SU-DHL-6 (cell line): Measurements from ENCODE around the gene LDB3.

ENCODE experiments used
- H2AFZ ChIP-seq: fragments of 200-600 bp; sonication (generic); 2 replicates; pipeline ENCODE4 v1.6.1; 2014; ENCODE audit warnings: low read depth, mild to moderate bottlenecking, moderate library complexity, mixed read lengths, antibody characterized with exemption, low read length; ENCODE audit not compliant: severe bottlenecking
- H3F3A ChIP-seq: fragments of 200-600 bp; shearing (Covaris generic); 2 replicates; pipeline ENCODE4 v1.6.0; 2016; ENCODE audit warnings: antibody characterized with exemption, mild to moderate bottlenecking; ENCODE audit not compliant: insufficient read depth
- H3K27ac ChIP-seq: fragments of 200-600 bp; sonication (generic); 2 replicates; pipeline ENCODE4 v1.5.1; 2016; ENCODE audit warnings: low read depth, mild to moderate bottlenecking, low read length, moderate library complexity, mixed read lengths
- H3K27me3 ChIP-seq: fragments of 200-600 bp; sonication (generic), shearing (Covaris generic); 2 replicates; pipeline ENCODE4 v1.6.0; 2014; ENCODE audit warnings: mild to moderate bottlenecking, low read length
- H3K36me3 ChIP-seq: fragments of 200-600 bp; sonication (generic); 2 replicates; pipeline ENCODE4 v1.6.1; 2014; ENCODE audit warnings: mild to moderate bottlenecking, low read length, mixed read lengths
- H3K4me2 ChIP-seq: fragments of 300-600, 200-600 bp; shearing (Covaris generic), sonication (generic); 2 replicates; pipeline ENCODE4 v1.6.0; 2014; ENCODE audit warnings: low read length, low read depth, mild to moderate bottlenecking; ENCODE audit not compliant: poor library complexity, severe bottlenecking
- H3K4me3 ChIP-seq: fragments of 200-600 bp; sonication (generic); 2 replicates; pipeline ENCODE4 v1.5.1; 2014; ENCODE audit warnings: antibody characterized with exemption, low read length, mild to moderate bottlenecking, mixed read lengths; ENCODE audit not compliant: insufficient read depth, poor library complexity, severe bottlenecking
- H3K79me2 ChIP-seq: fragments of 200-600 bp; sonication (generic); 2 replicates; pipeline ENCODE4 v1.6.1; 2014; ENCODE audit warnings: mild to moderate bottlenecking, low read length, moderate library complexity; ENCODE audit not compliant: insufficient read depth
- H3K9ac ChIP-seq: fragments of 200-600 bp; sonication (generic); 2 replicates; pipeline ENCODE4 v1.7.0; 2014; ENCODE audit warnings: mild to moderate bottlenecking, low read length
- H3K9me2 ChIP-seq: fragments of 200-600 bp; sonication (generic); replicated peaks from 2 replicates; pipeline ENCODE4 v1.6.1; 2014; ENCODE audit warnings: low read length; ENCODE audit not compliant: insufficient read depth
- H3K9me3 ChIP-seq: fragments of 200-600 bp; sonication (generic); 2 replicates; pipeline ENCODE4 v1.6.1; 2014; ENCODE audit warnings: low read length, mixed read lengths; ENCODE audit not compliant: insufficient read depth
- H4K20me1 ChIP-seq: fragments of 200-600 bp; sonication (generic); 2 replicates; pipeline ENCODE4 v1.6.1; 2014; ENCODE audit warnings: low read depth, mild to moderate bottlenecking, antibody characterized with exemption, low read length, moderate library complexity, mixed read lengths
- EZH2phosphoT487 ChIP-seq: fragments of 200-600 bp; sonication (generic), shearing (Covaris generic); conservative IDR thresholded peaks from 2 replicates; pipeline ENCODE4 v1.6.1; 2018; ENCODE audit warnings: mild to moderate bottlenecking, antibody characterized with exemption, low read length, moderate library complexity, mixed read lengths
- TF ChIP-seq, protein P1 (sequence below): fragments of 200-600 bp; sonication (generic); IDR thresholded peaks from one replicate; pipeline ENCODE4 v1.5.1; 2017; ENCODE audit warnings: antibody characterized with exemption, mild to moderate bottlenecking, low read length, moderate library complexity; ENCODE audit not compliant: insufficient read depth, poor library complexity, severe bottlenecking

LDB3 gene

DNA sequence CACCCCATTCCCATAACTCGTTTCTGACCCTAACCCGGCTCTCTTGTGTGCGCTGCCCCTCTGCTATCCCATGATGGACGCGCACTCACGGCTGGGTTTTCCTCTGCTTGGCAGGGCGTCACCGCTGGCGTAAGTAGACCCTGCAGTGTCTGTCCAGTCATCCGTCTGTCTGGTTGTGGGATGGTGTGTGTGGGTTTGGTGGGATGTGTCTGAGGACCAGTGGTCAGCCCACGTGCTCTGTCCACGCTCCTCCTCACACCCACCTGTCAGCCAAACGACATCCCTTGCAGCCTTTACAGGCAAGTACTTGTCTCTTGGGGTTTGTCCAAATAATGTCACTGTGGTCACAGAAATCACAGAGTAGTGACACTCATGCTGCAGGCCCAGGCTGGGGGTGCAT, 20.8 kb downstream of the LDB3 start:
- Histone ChIP-seq H3K27ac (no peak overlapping the region), H3K27me3 (no peaks in the 10 kb centered on the region), H4K20me1 (no peaks in the 10 kb centered on the region), H3K4me2 (no peak overlapping the region), H3F3A (no peaks in the 10 kb centered on the region), H3K9me2 (no peaks in the 10 kb centered on the region), H3K4me3 (no peak overlapping the region), H3K79me2 (no peaks in the 10 kb centered on the region), H3K36me3 (no peaks in the 10 kb centered on the region), H3K9me3 (no peaks in the 10 kb centered on the region), H3K9ac (no peak overlapping the region), H2AFZ (no peak overlapping the region)
- TF ChIP-seq EZH2phosphoT487 = no peak
- TF ChIP-seq, protein P1, sequence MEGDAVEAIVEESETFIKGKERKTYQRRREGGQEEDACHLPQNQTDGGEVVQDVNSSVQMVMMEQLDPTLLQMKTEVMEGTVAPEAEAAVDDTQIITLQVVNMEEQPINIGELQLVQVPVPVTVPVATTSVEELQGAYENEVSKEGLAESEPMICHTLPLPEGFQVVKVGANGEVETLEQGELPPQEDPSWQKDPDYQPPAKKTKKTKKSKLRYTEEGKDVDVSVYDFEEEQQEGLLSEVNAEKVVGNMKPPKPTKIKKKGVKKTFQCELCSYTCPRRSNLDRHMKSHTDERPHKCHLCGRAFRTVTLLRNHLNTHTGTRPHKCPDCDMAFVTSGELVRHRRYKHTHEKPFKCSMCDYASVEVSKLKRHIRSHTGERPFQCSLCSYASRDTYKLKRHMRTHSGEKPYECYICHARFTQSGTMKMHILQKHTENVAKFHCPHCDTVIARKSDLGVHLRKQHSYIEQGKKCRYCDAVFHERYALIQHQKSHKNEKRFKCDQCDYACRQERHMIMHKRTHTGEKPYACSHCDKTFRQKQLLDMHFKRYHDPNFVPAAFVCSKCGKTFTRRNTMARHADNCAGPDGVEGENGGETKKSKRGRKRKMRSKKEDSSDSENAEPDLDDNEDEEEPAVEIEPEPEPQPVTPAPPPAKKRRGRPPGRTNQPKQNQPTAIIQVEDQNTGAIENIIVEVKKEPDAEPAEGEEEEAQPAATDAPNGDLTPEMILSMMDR = no peak

DNA sequence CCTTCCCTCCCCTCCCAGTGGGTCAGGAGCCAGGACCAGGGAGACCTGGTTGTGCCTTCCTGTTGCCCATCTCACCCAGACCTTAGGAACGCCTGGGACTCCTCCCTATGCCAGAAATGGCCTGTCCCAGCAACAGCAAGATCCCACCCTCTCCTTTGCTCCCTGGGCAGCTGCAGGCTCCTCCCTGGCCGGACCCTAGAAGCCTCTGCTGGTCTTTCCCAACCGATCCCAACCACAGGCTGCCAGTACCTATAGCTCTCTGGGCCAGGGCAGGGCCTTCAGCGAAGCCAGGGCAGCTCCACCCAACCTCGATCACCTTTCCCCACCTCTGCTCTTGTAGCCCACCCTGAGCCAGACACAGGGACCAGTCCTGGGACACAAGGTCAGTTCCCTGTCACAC, 21.9 kb downstream of the LDB3 start:
- H3K9ac ChIP-seq = no peak overlapping the region
- H3K27me3 ChIP-seq = no peaks in the 10 kb centered on the region
- no peaks in the 10 kb centered on the region for H3F3A ChIP-seq
- no peaks in the 10 kb centered on the region for H3K36me3 ChIP-seq
- no peaks in the 10 kb centered on the region for H4K20me1 ChIP-seq
- H3K9me3 ChIP-seq = no peaks in the 10 kb centered on the region
- no peaks in the 10 kb centered on the region for H3K9me2 ChIP-seq
- H3K27ac ChIP-seq = no peak overlapping the region
- H2AFZ ChIP-seq = no peak overlapping the region
- H3K4me2 ChIP-seq = no peak overlapping the region
- no peaks in the 10 kb centered on the region for H3K79me2 ChIP-seq
- TF ChIP-seq EZH2phosphoT487 = no peak
- TF ChIP-seq, protein P1 = no peak
- no peak overlapping the region for H3K4me3 ChIP-seq

DNA sequence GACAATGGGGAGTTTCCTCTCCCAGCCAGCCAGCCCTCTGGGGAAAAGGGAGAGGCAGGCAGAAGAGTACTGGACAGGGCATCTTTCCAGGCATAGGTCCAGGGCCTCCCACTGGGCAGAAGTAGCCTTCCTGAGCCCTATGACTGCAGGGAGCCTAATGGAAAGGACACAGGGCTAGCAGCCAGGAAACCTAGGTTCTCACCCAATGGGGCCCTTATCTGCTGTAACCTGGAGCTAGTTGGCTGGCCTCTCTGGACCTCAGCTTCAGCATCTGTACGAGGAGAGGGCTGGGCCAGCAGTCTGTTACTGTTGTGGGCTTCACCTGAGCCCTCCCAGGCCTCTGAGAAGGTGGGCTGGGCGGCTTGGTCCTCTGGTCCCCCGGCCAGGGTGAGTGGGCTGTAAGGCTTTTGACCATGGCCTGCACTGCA, 22.4 kb downstream of the LDB3 start:
- H3K36me3 ChIP-seq = no peaks in the 10 kb centered on the region
- H3K27me3 ChIP-seq = no peaks in the 10 kb centered on the region
- no peaks in the 10 kb centered on the region for H3K9me2 ChIP-seq
- no peak for TF ChIP-seq EZH2phosphoT487
- TF ChIP-seq, protein P1 = no peak
- H3K27ac ChIP-seq = no peak overlapping the region
- no peaks in the 10 kb centered on the region for H4K20me1 ChIP-seq
- no peak overlapping the region for H2AFZ ChIP-seq
- H3K9ac ChIP-seq = no peak overlapping the region
- H3F3A ChIP-seq = no peaks in the 10 kb centered on the region
- no peaks in the 10 kb centered on the region for H3K9me3 ChIP-seq
- H3K4me2 ChIP-seq = no peak overlapping the region
- H3K79me2 ChIP-seq = no peaks in the 10 kb centered on the region
- H3K4me3 ChIP-seq = no peak overlapping the region
